Mucosa of rectum (tissue), 2 donors: ENCODE measurements around the gene FOXJ3.

Source experiments
- H3K27ac ChIP-seq, 2 donors: one replicate each; pipeline ENCODE4 v1.7.0; 2013; ENCODE audit warnings: inconsistent platforms in 2 of 2, low read depth in 2 of 2, low read length in 2 of 2
- H3K27me3 ChIP-seq, 2 donors: one replicate each; pipeline ENCODE4 v1.7.0; 2013; ENCODE audit warnings: low read length in 2 of 2; ENCODE audit not compliant: control insufficient read depth in 2 of 2, insufficient read depth in 2 of 2
- H3K36me3 ChIP-seq, 2 donors: one replicate each; pipeline ENCODE4 v1.7.0; 2013; ENCODE audit warnings: low read length in 2 of 2; ENCODE audit not compliant: control insufficient read depth in 2 of 2, insufficient read depth in 2 of 2
- H3K4me1 ChIP-seq, 2 donors: one replicate each; pipeline ENCODE4 v1.7.0; 2013; ENCODE audit warnings: low read length in 2 of 2, mild to moderate bottlenecking in 1 of 2; ENCODE audit not compliant: control insufficient read depth in 2 of 2, insufficient read depth in 2 of 2
- H3K4me3 ChIP-seq, 2 donors: one replicate each; pipeline ENCODE4 v1.7.0; 2013; ENCODE audit warnings: low read length in 2 of 2
- H3K9ac ChIP-seq, 2 donors: one replicate each; pipeline ENCODE4 v1.7.0; 2013; ENCODE audit warnings: low read length in 2 of 2, low read depth in 1 of 2, mild to moderate bottlenecking in 1 of 2
- H3K9me3 ChIP-seq, 2 donors: one replicate each; pipeline ENCODE4 v1.7.0; 2013; ENCODE audit warnings: low read length in 2 of 2; ENCODE audit not compliant: control insufficient read depth in 2 of 2
- donor health status: healthy.
- donor health status: Normal muscosa, but diverticular disease.

The FOXJ3 gene

GRCh38 chr1:42364542-42364941 is 29.5 kb upstream of the FOXJ3 start:
- H3K4me3 ChIP-seq = no peak overlapping the region
- H3K36me3 ChIP-seq = no peaks in the 10 kb centered on the region
- no peaks in the 10 kb centered on the region for H3K9me3 ChIP-seq
- no peaks in the 10 kb centered on the region for H3K27me3 ChIP-seq
- no peak overlapping the region for H3K9ac ChIP-seq
- no peak overlapping the region for H3K27ac ChIP-seq
- no peaks in the 10 kb centered on the region for H3K4me1 ChIP-seq

- Histone ChIP-seq H3K9ac (no peak overlapping the region), H3K4me1 (no peaks in the 10 kb centered on the region)
These were observed 29.1 kb upstream of the FOXJ3 start for GRCh38 chr1:42364089-42364488.

DNA sequence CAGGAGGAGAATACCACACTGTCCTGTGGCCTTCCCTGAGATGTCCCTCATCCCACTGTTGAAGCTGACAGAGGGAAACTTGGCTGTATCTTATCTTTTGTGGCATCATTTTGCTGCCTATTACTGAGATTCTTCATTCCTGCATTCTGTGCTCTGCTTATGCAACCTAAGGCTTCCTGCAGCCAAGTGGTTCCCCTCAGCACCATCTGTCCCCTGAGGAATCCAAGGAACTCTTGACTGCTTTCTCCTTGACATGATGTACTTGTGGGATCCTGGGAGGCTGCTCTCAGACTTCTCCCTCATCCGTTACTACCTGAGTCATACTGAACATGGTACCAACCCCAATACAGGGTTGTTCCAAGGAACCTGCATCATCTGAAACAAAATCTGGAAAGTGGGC is 24.4 kb upstream of the FOXJ3 start:
- H3K36me3 ChIP-seq = no peaks in the 10 kb centered on the region
- H3K27me3 ChIP-seq = no peaks in the 10 kb centered on the region
- no peak overlapping the region for H3K4me3 ChIP-seq
- no peak overlapping the region for H3K9ac ChIP-seq
- no peak overlapping the region for H3K27ac ChIP-seq
- H3K9me3 ChIP-seq = no peaks in the 10 kb centered on the region
- no peaks in the 10 kb centered on the region for H3K4me1 ChIP-seq

More at GRCh38 chr1:42364089-42364488, 29.1 kb upstream of the FOXJ3 start:
- H3K36me3 ChIP-seq = no peaks in the 10 kb centered on the region
- H3K27ac ChIP-seq = no peak overlapping the region
- H3K4me3 ChIP-seq = no peak overlapping the region
- H3K27me3 ChIP-seq = no peaks in the 10 kb centered on the region
- no peaks in the 10 kb centered on the region for H3K9me3 ChIP-seq

- H3K27me3 ChIP-seq = no peaks in the 10 kb centered on the region
- no peaks in the 10 kb centered on the region for H3K4me1 ChIP-seq
- H3K9ac ChIP-seq = no peak overlapping the region
- no peaks in the 10 kb centered on the region for H3K36me3 ChIP-seq
- no peaks in the 10 kb centered on the region for H3K9me3 ChIP-seq
- no peak overlapping the region for H3K27ac ChIP-seq
- no peak overlapping the region for H3K4me3 ChIP-seq
These were observed 23.8 kb upstream of the FOXJ3 start for GRCh38 chr1:42358791-42359190.

- Histone ChIP-seq H3K9me3 (no peaks in the 10 kb centered on the region), H3K27ac (no peak overlapping the region), H3K4me1 (no peaks in the 10 kb centered on the region), H3K36me3 (no peaks in the 10 kb centered on the region), H3K4me3 (no peak overlapping the region), H3K27me3 (no peaks in the 10 kb centered on the region), H3K9ac (no peak overlapping the region)
These were observed 15.1 kb upstream of the FOXJ3 start for GRCh38 chr1:42350086-42350485.

DNA sequence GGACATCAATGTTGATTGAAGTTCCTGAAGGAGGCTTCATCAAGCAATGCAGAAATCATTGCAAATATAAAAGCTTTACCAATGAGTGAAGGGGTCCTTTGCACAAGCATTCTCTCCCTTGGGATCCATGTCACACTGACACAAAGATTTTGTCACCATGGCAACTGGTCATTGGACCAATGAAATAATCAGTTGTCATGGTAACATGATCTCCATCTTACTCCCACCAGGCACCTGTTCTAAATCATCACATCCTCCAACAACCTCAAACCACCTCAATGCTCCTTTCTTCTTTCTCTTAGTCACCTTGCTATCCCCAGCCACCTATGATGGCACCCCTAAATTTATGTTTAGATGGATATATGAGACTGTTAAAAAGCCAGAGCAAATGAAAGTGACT is 13.5 kb upstream of the FOXJ3 start:
- Histone ChIP-seq H3K27me3 (no peaks in the 10 kb centered on the region), H3K36me3 (no peaks in the 10 kb centered on the region), H3K9me3 (no peaks in the 10 kb centered on the region), H3K27ac (no peak overlapping the region), H3K4me3 (no peak overlapping the region), H3K9ac (no peak overlapping the region), H3K4me1 (no peaks in the 10 kb centered on the region)

- no peak overlapping the region for H3K9ac ChIP-seq
- H3K9me3 ChIP-seq = no peaks in the 10 kb centered on the region
- H3K36me3 ChIP-seq = no peaks in the 10 kb centered on the region
- H3K4me3 ChIP-seq = no peak overlapping the region
- peaks cover 6 to 26% of the 10 kb centered on the region in 2 donors for H3K4me1 ChIP-seq
- no peaks in the 10 kb centered on the region for H3K27me3 ChIP-seq
- H3K27ac ChIP-seq = no peak overlapping the region
These were observed 8.0 kb upstream of the FOXJ3 start for GRCh38 chr1:42343049-42343448.

- Histone ChIP-seq H3K4me3 (no peak overlapping the region), H3K9ac (no peak overlapping the region), H3K36me3 (no peaks in the 10 kb centered on the region), H3K9me3 (no peaks in the 10 kb centered on the region), H3K27me3 (no peaks in the 10 kb centered on the region), H3K27ac (peak overlapping the region; percentile 49 to 62), H3K4me1 (peaks cover 13 to 26% of the 10 kb centered on the region in 2 donors)
These were observed 5.9 kb upstream of the FOXJ3 start for GRCh38 chr1:42340901-42341300.

DNA sequence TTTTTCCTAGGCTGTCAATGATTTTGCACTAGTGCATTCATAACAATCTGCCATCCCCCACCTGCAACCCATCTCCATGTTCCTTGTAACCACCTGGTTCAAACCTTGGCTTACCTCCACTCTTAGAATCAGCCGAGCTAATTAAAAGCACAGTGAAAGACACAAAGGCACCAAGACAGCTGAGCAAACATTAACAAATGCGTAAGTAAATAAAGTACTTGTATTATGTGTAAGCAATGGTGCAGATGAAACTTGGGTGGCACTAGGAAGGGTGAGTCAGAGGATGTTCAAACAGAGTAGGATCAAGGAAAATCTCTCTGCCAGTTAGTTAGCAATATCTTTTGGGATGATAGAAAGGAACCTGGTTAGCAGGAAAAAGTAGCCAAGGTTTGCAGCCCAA is 5.1 kb upstream of the FOXJ3 start:
- Histone ChIP-seq H3K9ac (no peak overlapping the region), H3K9me3 (no peaks in the 10 kb centered on the region), H3K36me3 (no peaks in the 10 kb centered on the region), H3K27me3 (no peaks in the 10 kb centered on the region), H3K4me3 (no peak overlapping the region), H3K4me1 (peaks cover 15 to 26% of the 10 kb centered on the region in 2 donors), H3K27ac (peak overlapping the region; percentile 49 to 62)

GRCh38 chr1:42336978-42337377 is 1.9 kb upstream of the FOXJ3 start:
- Histone ChIP-seq H3K9ac (no peak overlapping the region), H3K9me3 (no peaks in the 10 kb centered on the region), H3K4me1 (peaks cover 24 to 39% of the 10 kb centered on the region in 2 donors), H3K4me3 (no peak overlapping the region), H3K36me3 (no peaks in the 10 kb centered on the region), H3K27me3 (no peaks in the 10 kb centered on the region), H3K27ac (no peak overlapping the region)
